Kidney capillary endothelial cell (primary cell): ENCODE measurements around the gene CALML3.

Experiments
- DNase-seq: peaks from one replicate; pipeline ENCODE4 v3.0.0-alpha.2; 2018; ENCODE audit warnings: low spot score

The CALML3 gene

GRCh38 chr10:5540080-5540479, 15.3 kb downstream of the CALML3 start:
- DNase-seq = no peak

GRCh38 chr10:5540891-5541290, 16.1 kb downstream of the CALML3 start:
- DNase-seq = no peak

GRCh38 chr10:5542100-5542499, 17.3 kb downstream of the CALML3 start:
- no peak for DNase-seq

GRCh38 chr10:5543623-5544022, 18.9 kb downstream of the CALML3 start:
- DNase-seq = no peak

GRCh38 chr10:5544216-5544805, 19.6 kb downstream of the CALML3 start:
- DNase-seq = no peak

GRCh38 chr10:5545011-5545410, 20.2 kb downstream of the CALML3 start:
- no peak for DNase-seq

GRCh38 chr10:5545426-5545777, 20.6 kb downstream of the CALML3 start:
- no peak for DNase-seq

- DNase-seq = no peak
These were observed 21.3 kb downstream of the CALML3 start for GRCh38 chr10:5545778-5546710.

GRCh38 chr10:5546891-5547680, 22.3 kb downstream of the CALML3 start:
- DNase-seq = no peak

- DNase-seq = peak; percentile 34
These were observed 22.8 kb downstream of the CALML3 start for GRCh38 chr10:5547681-5547930.

- DNase-seq = peak; percentile 52
These were observed 23.3 kb downstream of the CALML3 start for GRCh38 chr10:5547931-5548660.

- no peak for DNase-seq
These were observed 24.9 kb downstream of the CALML3 start for GRCh38 chr10:5549462-5550249.

- DNase-seq = no peak
These were observed 25.4 kb downstream of the CALML3 start for GRCh38 chr10:5550250-5550545.

GRCh38 chr10:5550621-5551530, 26.1 kb downstream of the CALML3 start:
- no peak for DNase-seq

- DNase-seq = no peak
These were observed 27.0 kb downstream of the CALML3 start for GRCh38 chr10:5551531-5552375.

- no peak for DNase-seq
These were observed 27.9 kb downstream of the CALML3 start for GRCh38 chr10:5552376-5553321.

GRCh38 chr10:5553400-5554170, 28.8 kb downstream of the CALML3 start:
- DNase-seq = no peak

GRCh38 chr10:5555021-5555510, 30.3 kb downstream of the CALML3 start:
- no peak for DNase-seq
